Fibroblast of skin of left quadriceps (primary cell): Measurements from ENCODE around the gene KY.
"Not testable (repeated sequence)": the region's sequence is repeated elsewhere in the genome, so short reads cannot be mapped to it uniquely, and the experiment has no call there.

ENCODE experiments used
- DNase-seq, 2 experiments: peaks; one replicate each; pipeline ENCODE4 v3.0.0-alpha.2; 2013; ENCODE audit warnings: low read depth in 2 of 2

KY gene

DNA sequence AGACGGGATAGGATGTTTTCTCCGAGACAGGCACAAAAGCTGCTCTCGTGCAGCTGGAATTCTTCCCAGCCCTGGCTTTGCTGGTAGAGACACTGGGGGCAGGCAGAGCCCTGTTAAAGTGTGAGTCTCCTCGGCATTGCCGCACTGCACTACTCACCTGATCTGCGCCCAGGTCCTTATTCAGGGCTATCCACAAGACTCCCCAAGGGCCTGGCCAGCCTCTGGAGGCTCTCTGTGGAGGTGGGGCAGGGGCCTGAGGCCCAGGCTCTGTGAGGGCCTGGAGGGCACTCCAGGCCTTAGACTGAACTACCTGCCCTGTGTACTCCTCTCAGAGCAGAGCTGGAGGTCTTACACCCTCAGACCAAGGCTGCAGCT is 48.4 kb downstream of the KY start:
- no peak for DNase-seq

DNA sequence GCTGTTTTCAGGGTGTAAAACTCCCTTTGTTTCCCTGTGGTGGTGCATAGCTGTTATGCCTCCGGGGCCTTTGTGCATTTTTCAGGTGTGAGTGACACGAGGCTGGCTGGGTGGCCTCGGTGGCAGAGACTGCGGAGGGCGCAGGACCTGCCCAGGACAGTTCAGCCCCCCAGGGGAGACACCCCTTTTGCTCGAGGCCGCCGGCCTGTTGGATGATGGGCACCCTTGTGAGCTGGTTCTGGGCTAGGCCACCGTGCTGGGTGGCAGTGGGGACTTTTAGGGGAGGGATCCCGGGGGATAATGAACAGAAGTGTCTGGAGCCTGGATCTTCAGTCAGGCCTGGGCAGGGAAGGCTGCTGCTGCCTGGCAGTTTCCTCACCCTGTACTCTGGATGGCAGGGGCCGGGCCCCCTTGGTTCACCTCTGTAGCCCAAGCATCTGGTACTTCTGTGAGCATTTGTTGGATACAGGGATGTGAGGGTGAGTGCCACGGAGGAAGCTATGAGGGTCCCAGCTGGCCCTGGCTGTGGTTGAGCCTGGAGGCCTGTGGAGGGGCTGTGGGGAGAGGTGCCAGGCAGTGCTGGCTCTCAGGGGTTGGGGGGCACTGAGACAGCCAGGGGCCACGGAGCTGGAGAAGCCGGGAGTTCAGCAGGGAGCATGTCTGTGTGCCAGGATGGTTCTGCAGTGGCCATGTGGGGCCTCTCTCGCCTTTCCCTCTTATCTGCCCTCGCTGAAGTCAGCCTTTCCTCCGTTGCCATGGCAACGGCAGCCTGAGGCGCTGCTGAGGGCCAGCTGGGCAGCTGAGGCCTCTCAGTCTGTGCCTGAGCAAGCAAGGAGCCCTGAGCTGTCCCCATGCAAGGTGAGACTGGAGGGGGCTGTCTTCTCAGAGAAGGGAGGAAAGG is 49.0 kb downstream of the KY start:
- no peak for DNase-seq

DNA sequence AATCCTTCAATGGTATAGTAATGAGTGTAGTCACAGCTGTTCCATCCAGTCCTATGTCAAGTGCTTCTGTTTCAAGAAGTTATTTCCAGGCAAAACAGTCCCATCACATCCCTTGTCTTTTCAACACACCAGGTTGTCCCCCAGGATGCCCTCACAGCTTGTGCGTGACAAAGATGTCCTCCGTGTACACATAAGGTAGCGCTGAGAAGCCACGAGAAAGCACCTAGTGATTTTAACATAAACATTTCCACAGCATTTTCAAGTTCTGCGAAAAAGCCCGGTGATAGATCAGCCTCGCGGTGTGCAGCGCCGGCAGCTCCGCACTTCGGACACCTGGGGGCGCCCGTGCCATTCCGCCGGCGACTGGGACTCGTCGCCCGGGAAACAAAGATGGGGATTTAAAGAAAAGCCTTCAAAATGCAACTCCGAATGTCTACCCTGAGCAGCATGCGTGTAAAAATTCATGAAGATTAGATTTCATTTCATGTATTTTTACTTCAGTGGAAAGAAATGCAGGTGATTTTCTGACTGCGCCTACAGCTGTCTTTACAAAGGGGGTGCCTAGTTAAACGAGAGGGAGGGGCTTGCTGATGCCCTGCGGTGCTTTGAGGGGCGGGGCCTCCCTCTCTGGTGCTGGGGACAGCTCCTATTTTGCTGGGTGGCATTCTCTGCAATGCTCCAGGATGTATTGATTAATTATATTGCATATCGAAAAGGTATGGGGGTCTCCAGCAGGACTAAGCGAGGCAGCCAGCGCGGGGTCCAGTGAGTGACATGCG is 49.9 kb downstream of the KY start:
- peak; percentile 30 to 44 for DNase-seq

DNA sequence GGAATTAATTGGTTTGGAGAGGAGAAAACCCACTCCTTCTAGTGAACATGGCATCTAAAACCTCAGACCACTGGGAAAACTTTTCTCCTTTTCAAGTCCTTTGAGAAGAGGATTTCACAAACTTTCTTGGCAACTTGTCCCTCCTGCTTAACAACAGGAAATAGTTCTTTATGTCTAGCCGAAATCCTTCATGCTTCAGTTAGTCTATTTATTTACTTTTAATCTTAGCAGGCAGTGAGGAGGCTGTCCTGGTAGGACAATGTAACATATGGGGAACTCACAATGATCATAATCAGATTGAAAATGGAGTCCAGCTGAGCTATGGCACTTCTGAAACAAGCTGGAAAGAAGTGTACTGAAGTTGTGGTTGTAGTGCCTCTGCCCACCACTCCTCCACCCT is 50.6 kb downstream of the KY start:
- no peak for DNase-seq

DNA sequence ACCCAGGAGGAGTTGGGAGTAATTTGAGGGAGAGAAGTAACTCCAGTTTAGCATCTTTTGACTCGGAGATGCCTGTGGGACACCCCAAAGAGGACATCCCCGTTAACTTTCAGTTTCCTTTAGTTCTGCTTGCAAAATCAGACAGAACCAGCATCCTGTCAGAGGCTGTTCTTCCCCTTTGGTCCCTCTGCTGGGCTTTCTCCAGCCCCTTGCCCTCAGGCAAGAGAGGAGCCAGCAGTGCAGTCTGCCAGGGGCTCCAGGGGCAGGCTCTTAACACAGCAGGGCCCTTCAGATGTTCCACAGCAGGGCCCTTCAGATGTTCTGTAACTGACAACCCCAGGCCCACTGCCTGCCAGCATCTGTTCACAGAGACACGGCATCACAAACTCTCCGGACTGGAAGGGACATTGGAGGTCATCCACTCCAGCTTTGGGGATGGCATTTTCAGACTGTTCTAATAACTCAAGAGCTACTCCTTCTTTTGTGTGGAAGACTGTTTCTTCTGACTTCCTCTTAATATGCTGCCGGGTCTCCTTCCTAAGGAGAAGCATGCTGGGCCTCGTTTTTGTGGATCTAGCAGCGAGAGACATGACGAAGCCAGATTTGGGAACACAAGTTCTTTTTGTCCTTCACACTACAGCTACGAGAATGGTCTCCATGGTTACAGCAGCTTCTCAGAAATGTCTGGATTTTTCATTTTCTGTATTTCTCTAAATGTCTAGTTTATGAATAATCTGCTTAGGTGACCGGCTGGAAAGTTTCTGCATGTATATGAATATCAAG is 51.9 kb downstream of the KY start:
- no peak for DNase-seq

DNA sequence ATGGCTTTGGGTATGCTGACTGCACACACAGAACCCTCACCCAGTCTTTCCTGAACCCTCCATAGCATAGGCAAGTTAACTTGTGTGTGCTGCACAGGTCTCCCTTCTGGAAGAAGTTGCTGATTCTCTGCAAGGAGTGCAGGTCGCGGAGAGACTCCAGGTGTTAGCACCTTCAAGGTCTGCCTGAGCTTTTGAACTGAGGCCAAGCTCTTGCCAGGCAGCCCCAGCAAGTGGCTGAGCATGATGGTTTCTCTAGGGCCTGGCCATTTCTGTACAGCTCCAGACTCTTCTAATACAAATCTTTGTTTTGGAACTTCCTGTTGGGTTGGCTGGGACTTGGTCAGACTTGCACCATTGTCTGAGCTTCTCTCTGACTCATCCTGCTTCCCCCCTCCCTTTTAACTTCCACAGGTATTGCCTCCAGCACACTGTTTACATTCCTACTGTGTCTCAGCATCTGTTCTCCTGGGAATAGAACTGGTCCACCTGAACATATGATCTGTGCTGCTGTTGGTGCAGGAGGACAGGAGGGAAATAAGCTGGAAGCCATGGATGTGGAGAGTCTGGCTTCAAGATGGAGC is 53.3 kb downstream of the KY start:
- DNase-seq: no peak

DNA sequence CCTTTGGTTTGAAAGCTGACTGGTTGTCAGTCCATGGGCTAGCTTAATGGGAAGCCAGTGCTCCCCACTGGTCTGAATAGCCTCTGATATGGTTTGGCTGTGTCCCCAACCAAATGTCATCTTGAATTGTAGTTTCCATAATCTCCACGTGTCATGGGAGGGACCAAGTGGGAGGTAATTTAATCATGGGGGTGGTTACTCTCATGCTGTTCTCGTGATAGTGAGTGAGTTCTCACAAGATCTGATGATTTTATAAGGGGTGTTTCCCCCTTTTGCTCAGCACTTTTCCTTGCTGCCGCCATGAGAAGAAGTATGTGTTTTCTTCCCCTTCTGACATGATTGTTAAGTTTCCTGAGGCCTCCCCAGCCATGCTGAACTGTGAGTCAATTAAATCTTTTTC is 55.8 kb downstream of the KY start:
- DNase-seq: not testable (repeated sequence)

DNA sequence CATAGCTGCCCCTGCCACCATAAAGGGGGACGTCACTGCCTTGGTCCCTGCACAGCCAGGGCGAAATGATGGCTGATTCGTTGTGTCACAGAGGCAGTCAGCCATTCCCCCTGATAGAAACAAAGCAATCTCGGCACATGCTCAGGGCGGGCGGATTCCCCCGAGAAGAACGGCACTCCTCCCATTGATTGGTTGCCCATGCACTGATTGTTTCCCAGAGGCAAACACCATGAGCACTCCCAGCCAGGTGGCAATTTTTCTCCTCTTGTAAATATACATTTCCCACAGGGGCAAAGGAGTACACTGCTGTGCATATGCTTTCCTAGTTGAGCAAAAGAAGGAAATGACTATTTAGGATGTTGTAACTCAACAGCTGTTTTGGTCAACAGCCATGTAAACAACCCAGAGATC is 56.5 kb downstream of the KY start:
- no peak for DNase-seq

DNA sequence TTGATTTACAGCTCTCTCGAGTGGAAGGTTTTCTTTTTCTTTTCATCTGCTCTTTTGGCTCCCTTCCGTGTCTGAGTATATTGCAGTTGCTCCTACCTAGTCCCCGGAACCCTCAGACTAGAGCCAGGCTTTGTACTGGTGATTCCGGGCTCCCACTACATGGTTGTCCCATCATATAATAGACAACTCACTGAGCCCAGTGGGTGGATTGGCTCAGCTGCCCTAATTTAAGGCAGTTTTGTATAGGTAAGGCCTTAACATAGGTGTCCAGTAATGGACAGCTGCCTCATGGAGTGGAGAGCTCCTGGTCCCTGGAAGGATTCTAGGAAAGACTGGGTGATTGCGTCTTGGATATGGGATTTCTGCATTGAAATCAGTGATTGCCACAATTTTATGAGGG is 58.0 kb downstream of the KY start:
- DNase-seq: no peak

DNA sequence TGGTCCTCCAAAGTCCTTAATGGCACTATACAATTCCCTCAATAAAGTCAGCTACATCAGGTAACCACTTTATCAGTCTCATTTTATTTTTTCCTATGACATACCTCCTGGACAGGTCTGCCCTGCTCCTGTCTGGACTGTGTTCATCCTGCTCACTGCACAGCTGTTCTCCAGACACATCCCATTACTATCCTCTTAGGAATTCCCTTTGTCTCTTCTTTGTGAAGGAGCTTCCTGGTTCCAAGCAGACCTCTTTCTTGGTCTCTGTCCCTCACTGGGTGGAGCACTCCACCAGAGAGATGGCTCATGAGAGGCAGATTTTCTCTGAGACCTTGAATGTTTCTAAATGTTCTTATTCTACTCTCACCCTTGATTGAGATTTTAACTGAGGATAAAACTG is 60.1 kb downstream of the KY start:
- DNase-seq: no peak

DNA sequence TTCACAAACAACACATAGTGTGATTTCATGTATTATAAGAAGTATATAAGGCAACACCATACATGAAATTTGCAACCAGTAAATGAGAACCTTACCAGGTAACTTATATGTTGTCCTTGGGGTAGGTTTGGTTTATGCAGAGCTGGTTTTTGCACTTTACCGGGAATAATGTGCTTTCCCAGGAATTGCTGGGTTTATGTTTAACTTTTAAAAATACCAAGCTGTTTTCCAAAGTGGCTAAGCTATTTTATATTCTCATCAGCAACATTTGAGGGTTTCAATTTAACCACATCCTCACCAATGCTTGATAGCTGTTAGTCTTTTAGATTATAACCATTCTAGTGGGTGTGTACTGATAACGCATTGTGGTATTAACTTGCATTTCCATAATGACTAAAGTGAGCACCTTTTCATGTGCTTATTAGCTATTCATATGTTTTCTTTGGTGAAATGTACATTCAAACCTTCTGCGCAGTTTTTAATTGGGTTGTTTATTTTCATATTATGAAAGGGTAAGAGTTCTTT is 71.6 kb downstream of the KY start:
- no peak for DNase-seq

DNA sequence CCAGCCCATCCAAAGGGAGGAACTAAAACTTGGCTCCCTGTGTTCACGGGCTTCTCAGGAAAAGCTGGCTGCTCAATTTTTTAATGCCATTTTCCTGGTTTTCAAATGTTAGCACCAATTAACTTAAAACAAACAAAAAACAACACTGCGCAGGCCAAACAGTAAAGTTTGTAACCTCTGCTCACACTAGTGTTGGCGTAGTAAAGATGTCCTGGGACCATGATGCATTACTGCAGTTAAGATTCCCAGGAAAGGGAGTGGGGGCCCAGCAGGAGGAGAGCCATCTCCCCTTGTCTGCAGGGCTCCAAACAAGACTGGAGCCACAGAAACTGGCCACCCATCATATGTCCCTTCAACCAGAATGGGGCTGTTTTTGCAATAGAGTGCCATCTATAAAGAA is 74.0 kb downstream of the KY start:
- DNase-seq: no peak

DNA sequence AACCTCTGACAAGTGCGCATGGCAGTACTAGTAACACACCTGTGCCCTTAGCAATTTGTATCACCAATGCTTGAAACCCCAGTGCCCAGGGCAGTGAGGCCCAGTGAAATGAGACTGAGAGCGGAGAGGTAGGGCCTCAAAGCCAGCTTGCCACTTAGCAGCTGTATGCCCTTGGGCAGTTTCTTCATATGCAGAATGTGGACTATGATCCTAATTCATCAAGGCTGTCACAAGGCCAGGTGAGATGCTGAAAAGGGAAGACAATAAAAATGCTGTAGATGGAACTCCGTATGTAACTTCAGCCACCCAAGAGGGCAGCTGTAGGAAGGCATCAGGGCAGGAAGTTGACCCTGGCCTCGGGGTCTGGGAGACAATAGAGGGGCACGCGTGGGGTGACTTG is 74.4 kb downstream of the KY start:
- DNase-seq: no peak

DNA sequence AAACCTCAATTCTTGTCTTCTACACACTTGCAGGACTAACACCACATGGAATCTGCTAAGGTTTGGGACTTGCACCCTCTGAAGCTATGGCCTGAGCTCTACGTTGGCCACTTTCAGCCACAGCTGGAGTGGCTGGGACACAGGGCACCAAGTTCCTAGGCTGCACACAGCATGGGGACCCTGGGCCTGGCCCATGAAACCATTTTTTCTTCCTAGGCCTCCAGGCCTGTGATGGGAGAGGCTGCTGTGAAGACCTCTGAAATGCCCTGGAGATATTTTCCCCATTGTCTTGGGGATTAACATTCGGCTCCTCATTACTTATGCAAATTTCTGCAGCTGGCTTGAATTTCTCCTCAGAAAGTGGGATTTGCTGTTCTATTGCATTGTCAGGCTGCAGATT is 80.9 kb downstream of the KY start:
- DNase-seq: not testable (repeated sequence)

DNA sequence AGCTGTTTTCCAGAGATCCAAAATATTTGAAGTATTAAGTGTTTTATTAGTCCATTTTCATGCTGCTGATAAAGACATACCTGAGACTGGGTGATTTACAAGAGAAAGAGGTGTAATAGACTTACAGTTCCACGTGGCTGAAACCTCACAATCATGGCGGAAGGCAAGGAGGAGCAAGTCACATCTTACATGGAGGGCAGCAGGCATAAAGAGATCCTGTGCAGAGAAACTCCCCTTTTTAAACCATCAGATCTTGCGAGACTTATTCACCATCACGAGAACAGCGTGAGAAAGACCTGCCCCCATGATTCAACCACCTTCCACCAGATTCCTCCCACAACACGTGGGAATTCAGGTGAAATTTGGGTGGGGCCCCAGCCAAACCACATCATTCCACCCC is 82.0 kb downstream of the KY start:
- no peak for DNase-seq

DNA sequence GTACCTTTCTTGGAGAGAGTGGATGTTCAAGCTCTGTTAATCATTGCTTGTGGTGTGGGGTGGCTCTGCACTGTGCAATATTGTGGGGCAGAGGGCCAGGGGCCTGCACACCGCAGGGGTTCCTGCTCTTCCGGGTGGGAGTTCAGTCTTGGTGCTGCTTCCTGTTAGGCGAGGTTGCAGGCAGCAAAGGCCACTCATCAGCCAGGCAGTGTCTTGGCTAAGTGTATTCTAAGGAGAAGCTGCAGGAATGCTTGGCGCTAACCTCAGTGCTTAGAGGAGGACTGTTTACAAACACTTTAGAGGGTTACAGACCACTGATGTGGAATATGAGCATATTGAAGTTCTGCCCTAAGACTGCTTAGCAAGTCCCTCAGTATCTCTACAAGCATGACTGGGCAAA is 83.2 kb downstream of the KY start:
- DNase-seq: no peak

DNA sequence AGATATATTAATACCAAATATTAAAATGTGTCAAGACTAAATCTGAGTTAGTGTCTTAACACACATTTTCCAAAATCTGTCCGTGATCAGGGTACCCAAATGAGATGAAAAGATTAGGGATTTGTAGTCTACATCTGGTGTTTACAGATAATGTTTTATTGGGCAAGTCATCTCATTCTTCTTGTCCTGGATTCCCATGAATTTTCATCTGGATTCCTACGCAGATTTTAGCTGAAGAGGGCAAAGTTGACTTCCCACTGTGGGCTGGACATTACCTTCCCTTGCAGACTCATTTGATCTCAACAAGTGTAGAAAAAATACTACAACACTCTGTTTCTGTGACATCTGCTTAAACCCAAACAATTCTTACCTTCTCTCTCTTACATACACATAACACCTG is 85.8 kb downstream of the KY start:
- DNase-seq: no peak

DNA sequence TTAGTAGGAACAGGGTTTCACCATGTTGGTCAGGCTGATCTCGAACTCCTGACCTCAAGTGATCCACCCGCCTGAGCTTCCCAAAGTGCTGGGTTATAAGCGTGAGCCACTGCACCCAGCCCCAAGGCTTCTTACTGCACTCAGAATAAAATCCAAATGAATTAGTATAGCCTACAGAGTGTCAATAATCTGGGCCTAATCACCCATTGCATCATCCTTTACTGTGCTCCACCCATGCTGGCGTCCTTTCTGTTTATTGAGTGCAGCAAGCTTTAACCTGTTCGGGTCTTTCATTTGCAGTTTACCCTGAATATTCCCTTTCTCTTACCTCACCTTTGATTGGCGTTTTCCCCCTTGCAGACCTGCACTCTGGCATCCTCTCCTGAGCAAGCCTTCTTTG is 87.2 kb downstream of the KY start:
- DNase-seq: no peak

DNA sequence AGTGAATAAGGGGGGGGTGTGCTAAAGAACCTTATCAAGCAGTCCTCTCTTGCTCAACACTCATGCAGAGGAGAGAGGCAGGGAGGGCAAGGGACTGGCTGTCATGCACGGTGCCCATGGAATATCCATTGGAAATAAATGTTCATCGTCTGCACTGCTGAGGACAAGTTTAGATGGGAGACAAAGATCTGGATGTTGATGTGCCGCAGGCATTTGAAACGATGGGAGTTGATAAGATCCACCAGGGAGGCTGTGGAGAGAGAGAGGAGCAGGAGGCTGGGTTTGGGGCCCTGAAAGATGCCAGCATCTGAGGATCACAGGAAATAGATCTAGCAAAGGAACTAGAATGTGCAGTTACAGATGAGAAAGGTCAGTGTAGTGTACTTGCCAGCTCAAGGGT is 88.8 kb downstream of the KY start:
- no peak for DNase-seq

DNA sequence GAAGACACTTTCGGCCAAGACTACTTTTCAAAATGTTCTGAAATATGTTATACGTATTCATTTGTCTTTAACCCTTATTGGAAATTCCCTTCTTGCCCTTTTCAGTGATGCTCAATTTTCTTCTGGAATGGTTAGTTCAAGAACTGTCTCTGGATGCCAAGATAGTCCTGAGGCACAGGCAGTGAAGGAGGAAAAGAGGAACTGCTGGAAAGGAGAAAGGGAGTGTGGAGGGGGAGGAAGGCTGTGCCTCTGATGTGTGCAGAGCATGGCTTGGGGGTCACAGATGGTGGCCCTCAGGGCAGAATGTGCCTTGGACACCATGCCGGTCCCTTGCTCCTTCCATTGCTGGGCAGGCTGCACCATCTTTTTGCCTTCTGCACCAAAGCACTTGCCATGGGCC is 91.2 kb downstream of the KY start:
- DNase-seq: no peak
